ENCODE measurements around the gene RHOG.

Gene RHOG

GRCh38 chr11:3830088-3830487 is 10.7 kb downstream of the RHOG start:
- no peak for TF ChIP-seq POU2F2 (IDR thresholded peaks at IDR 0.05; ENCODE audit: low read depth, low read length)
- TF ChIP-seq PAX5 (IDR thresholded peaks at IDR 0.05; ENCODE audit: insufficient read depth, low read length, severe bottlenecking) = no peak
- TF ChIP-seq POLR2AphosphoS5 (IDR thresholded peaks at IDR 0.05; ENCODE audit: low read depth, low read length) = no peak
- TF ChIP-seq SPI1 (IDR thresholded peaks at IDR 0.05; ENCODE audit: low read depth, low read length) = no peak
- no peak for TF ChIP-seq TAF1 (IDR thresholded peaks at IDR 0.05; ENCODE audit: low read depth, low read length)
- no peak for TF ChIP-seq POLR2A (IDR thresholded peaks at IDR 0.05; ENCODE audit: low read depth, low read length)
- DNase-seq (ENCODE audit: insufficient read length, low spot score) = no peak
- no peak for FAIRE-seq

- no peak for DNase-seq (ENCODE audit: insufficient read length, low spot score)
- TF ChIP-seq POLR2AphosphoS5 (IDR thresholded peaks at IDR 0.05; ENCODE audit: low read depth, low read length) = 0 out of 2 replicates have a peak, but pooled peaks have one; percentile 20
- TF ChIP-seq TAF1 (IDR thresholded peaks at IDR 0.05; ENCODE audit: low read depth, low read length) = no peak
- peak; percentile 9 for FAIRE-seq
Measured at GRCh38 chr11:3827434-3828186, 13.1 kb downstream of the RHOG start.

- DNase-seq (ENCODE audit: insufficient read length, low spot score) (no peak), FAIRE-seq (no peak)
- TF ChIP-seq SPI1 (IDR thresholded peaks at IDR 0.05; ENCODE audit: low read depth, low read length) (no peak), PAX5 (IDR thresholded peaks at IDR 0.05; ENCODE audit: insufficient read depth, low read length, severe bottlenecking) (no peak), POLR2A (IDR thresholded peaks at IDR 0.05; ENCODE audit: low read depth, low read length) (no peak), TAF1 (IDR thresholded peaks at IDR 0.05; ENCODE audit: low read depth, low read length) (no peak), POLR2AphosphoS5 (IDR thresholded peaks at IDR 0.05; ENCODE audit: low read depth, low read length) (no peak), POU2F2 (IDR thresholded peaks at IDR 0.05; ENCODE audit: low read depth, low read length) (no peak)
Measured at GRCh38 chr11:3826721-3827120, 14.0 kb downstream of the RHOG start.

- FAIRE-seq (no peak), DNase-seq (ENCODE audit: insufficient read length, low spot score) (no peak)
- TF ChIP-seq POLR2AphosphoS5 (IDR thresholded peaks at IDR 0.05; ENCODE audit: low read depth, low read length) (no peak; the same call in none of the 2 replicates), SPI1 (IDR thresholded peaks at IDR 0.05; ENCODE audit: low read depth, low read length) (no peak), PAX5 (IDR thresholded peaks at IDR 0.05; ENCODE audit: insufficient read depth, low read length, severe bottlenecking) (no peak), POLR2A (IDR thresholded peaks at IDR 0.05; ENCODE audit: low read depth, low read length) (peak; percentile 36), POU2F2 (IDR thresholded peaks at IDR 0.05; ENCODE audit: low read depth, low read length) (0 out of 2 replicates have a peak, but pooled peaks have one; percentile 3), TAF1 (IDR thresholded peaks at IDR 0.05; ENCODE audit: low read depth, low read length) (no peak)
Measured at GRCh38 chr11:3825473-3826154, 15.1 kb downstream of the RHOG start.

GRCh38 chr11:3824714-3825472 is 15.9 kb downstream of the RHOG start:
- TF ChIP-seq POLR2A (IDR thresholded peaks at IDR 0.05; ENCODE audit: low read depth, low read length) (no peak), POLR2AphosphoS5 (IDR thresholded peaks at IDR 0.05; ENCODE audit: low read depth, low read length) (0 out of 2 replicates have a peak, but pooled peaks have one; percentile 10)
- DNase-seq (ENCODE audit: insufficient read length, low spot score) (peak; percentile 89), FAIRE-seq (peak; percentile 95)

GRCh38 chr11:3823762-3824506 is 16.8 kb downstream of the RHOG start:
- no peak for TF ChIP-seq TAF1 (IDR thresholded peaks at IDR 0.05; ENCODE audit: low read depth, low read length)
- no peak for TF ChIP-seq SPI1 (IDR thresholded peaks at IDR 0.05; ENCODE audit: low read depth, low read length)
- TF ChIP-seq PAX5 (IDR thresholded peaks at IDR 0.05; ENCODE audit: insufficient read depth, low read length, severe bottlenecking) = no peak
- TF ChIP-seq POLR2AphosphoS5 (IDR thresholded peaks at IDR 0.05; ENCODE audit: low read depth, low read length) = no peak
- TF ChIP-seq POU2F2 (IDR thresholded peaks at IDR 0.05; ENCODE audit: low read depth, low read length) = no peak
- DNase-seq (ENCODE audit: insufficient read length, low spot score) (no peak), FAIRE-seq (no peak)

- no peak for TF ChIP-seq PAX5 (IDR thresholded peaks at IDR 0.05; ENCODE audit: insufficient read depth, low read length, severe bottlenecking)
- TF ChIP-seq POLR2A (IDR thresholded peaks at IDR 0.05; ENCODE audit: low read depth, low read length) = no peak
- no peak for TF ChIP-seq POLR2AphosphoS5 (IDR thresholded peaks at IDR 0.05; ENCODE audit: low read depth, low read length)
- TF ChIP-seq POU2F2 (IDR thresholded peaks at IDR 0.05; ENCODE audit: low read depth, low read length) = no peak
- TF ChIP-seq TAF1 (IDR thresholded peaks at IDR 0.05; ENCODE audit: low read depth, low read length) = no peak
- no peak for TF ChIP-seq SPI1 (IDR thresholded peaks at IDR 0.05; ENCODE audit: low read depth, low read length)
Measured at GRCh38 chr11:3823303-3823702, 17.5 kb downstream of the RHOG start.

GRCh38 chr11:3822312-3822711 is 18.4 kb downstream of the RHOG start:
- TF ChIP-seq POLR2AphosphoS5 (IDR thresholded peaks at IDR 0.05; ENCODE audit: low read depth, low read length) (no peak), TAF1 (IDR thresholded peaks at IDR 0.05; ENCODE audit: low read depth, low read length) (no peak), POU2F2 (IDR thresholded peaks at IDR 0.05; ENCODE audit: low read depth, low read length) (no peak), SPI1 (IDR thresholded peaks at IDR 0.05; ENCODE audit: low read depth, low read length) (no peak), POLR2A (IDR thresholded peaks at IDR 0.05; ENCODE audit: low read depth, low read length) (no peak), PAX5 (IDR thresholded peaks at IDR 0.05; ENCODE audit: insufficient read depth, low read length, severe bottlenecking) (no peak)
- FAIRE-seq (no peak), DNase-seq (ENCODE audit: insufficient read length, low spot score) (no peak)

More at GRCh38 chr11:3823303-3823702, 17.5 kb downstream of the RHOG start:
- no peak for FAIRE-seq
- DNase-seq (ENCODE audit: insufficient read length, low spot score) = no peak

- FAIRE-seq = no peak
Measured at GRCh38 chr11:3820971-3821370, 19.8 kb downstream of the RHOG start.

More at GRCh38 chr11:3820971-3821370, 19.8 kb downstream of the RHOG start:
- TF ChIP-seq PAX5 (IDR thresholded peaks at IDR 0.05; ENCODE audit: insufficient read depth, low read length, severe bottlenecking) = no peak
- TF ChIP-seq TAF1 (IDR thresholded peaks at IDR 0.05; ENCODE audit: low read depth, low read length) = no peak
- no peak for TF ChIP-seq POLR2AphosphoS5 (IDR thresholded peaks at IDR 0.05; ENCODE audit: low read depth, low read length)
- TF ChIP-seq POU2F2 (IDR thresholded peaks at IDR 0.05; ENCODE audit: low read depth, low read length) = no peak
- TF ChIP-seq POLR2A (IDR thresholded peaks at IDR 0.05; ENCODE audit: low read depth, low read length) = no peak
- no peak for TF ChIP-seq SPI1 (IDR thresholded peaks at IDR 0.05; ENCODE audit: low read depth, low read length)
- DNase-seq (ENCODE audit: insufficient read length, low spot score) = no peak

Measured in GM12891 (cell line).